NCI-H748 (cell line): Measurements from ENCODE around the gene XIST.
"Not testable (repeated sequence)": the region's sequence is repeated elsewhere in the genome, so short reads cannot be mapped to it uniquely, and the experiment has no call there.

ENCODE experiments used
- DNase-seq: peaks from one replicate; lab custom pipeline; 2025; ENCODE audit not compliant: unreplicated experiment; lab: John Stamatoyannopoulos, UW

Gene XIST

DNA sequence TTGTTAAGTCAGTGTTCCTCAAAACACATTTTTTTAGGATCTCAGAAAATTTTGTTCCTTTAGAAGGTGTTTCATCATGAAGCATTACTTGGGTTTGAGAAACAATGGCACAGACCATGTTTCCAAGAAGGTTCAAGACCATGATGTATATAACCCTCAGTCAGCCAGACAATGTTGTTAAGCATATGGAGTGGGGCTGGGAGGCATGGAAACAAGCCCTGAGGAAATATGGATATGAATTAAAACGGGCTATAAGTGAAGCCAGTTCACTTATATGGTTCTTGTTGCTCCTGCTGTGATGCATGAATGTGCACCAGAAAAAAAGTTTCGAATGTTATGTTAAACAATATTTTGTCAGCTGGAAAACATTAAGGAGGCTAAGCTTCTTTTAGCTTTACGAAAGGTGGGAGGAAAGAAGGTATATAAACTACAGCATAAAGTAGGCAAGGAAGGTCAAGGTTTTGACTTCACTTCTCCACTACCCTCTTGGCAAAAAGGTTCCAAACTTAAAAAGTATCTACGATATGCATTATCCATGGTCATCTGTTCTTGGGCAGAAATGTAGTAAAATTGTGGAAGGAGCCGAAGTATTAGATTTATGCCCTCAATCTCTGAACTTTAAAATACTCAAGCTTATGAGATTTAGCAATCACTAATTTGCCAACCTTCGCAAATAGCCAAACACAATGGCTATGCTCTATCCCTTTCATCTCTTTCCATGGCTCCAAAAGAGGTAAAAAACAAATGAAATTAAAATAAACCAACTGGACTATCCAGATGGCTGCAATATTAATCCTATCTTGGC lies 12.2 kb downstream of the XIST start:
- no peak for DNase-seq

DNA sequence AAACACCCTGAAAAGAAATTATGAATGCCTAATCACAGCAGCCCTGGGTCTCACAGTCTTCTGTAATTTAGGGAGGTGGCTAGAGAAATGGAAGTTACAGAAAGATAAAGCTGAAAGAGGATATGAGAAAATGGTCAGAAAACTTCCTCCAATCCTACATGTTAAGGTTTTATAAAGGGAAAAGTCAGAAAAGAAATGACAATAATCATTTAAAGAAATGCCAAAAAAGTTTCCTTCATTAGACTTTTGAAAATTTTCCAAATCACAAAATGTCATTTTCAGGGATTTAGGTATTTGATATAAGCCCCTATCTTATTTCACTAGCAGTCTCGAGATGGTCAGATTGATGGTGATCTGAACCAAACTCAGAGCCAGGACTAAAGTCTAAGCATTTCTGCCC lies 13.4 kb downstream of the XIST start:
- no peak for DNase-seq

DNA sequence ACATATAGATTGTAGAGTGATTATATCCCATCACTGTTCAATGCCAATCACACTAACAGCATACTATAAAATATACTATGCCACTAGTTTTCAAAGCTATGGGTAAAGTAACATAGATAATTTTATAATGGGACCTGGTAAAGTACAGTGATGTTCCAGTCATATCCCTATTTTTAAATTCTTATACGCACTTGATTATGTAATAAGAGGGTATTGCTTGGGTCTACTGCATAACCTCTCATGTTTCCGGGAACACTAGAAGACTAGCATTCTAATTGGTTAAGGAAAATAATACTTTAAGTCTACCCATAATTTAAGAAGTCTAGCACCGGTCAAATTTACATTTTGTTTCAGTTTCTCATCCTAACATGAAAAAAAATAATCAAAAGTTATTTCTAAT lies 14.4 kb downstream of the XIST start:
- DNase-seq, result no peak

DNA sequence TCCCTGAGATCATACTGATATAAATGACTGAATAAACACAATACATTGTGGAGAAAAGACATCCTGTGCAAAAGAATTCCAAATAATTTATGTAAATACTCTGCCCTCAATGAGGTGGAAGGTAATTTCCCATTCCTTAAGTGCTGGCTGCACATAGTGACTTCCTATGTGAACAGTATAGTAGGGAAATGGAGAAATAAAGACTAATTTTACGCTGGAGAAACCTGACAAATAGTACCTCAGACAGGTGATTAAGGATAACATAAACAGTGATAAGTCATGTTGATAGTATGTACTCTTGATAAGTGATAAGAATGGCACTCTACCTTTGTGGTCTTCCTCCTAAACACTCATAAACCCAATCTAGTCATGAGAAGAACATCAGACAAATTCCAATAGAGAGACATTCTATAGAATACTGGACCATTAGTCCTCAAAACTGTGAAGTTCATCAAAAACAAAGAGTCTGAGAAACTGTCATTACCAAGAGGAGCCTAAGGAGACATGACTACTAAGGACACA lies 15.5 kb downstream of the XIST start:
- DNase-seq, result no peak

DNA sequence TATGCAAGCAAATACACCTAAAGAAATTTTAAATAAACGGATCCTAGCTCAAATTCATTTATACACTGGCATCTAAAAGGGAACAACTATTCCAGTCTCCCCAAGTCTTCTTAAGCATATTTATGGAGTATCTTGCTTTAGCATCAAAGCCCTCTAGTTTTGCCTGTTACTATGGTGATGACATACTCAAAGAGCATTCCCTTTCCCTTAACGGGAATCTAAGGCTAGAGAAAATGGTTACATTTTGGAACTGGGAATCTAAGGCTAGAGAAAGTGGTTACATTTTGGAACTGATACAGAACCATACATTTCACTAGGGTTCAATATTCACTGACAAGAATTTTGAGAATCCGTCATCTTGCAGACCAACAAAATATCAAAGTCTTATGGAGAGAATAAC lies 18.3 kb downstream of the XIST start:
- no peak for DNase-seq

DNA sequence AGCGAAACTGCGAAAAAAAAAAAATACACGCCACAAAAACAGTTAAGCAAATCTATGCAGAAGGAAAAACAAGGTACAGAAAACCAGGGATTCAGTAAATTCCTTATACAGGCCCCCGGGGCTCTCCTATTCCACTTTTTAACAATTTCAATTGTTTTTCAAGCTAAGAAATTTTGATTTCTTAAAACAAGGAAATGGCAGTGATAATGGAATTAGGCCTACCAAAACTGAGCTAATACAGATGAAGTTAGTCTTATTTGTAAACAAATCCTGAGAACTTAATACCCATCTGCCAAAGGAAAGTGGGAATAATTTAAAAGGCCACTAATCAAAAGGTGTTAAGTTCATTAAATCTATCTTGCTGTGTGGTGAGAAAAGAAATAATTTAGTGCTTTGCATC lies 20.2 kb downstream of the XIST start:
- DNase-seq, result no peak

DNA sequence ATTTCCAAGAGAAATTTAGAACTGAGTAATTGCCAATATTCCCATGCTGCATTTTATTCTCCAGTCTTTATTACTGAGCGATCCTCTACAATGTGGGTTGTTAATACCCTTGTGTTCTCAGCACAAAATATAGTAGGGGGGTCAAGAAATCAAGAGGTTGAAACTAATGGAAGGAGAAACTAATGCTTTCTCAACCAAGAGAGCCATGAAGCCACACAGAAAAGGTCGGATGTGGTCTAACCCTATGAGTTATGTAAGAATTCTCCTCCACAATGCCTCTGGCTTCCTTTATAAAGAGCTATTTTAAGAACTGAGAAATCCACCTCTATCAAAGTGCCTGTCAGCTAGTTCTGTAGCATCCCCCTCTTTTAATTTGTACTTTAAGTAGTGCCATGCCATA lies 21.0 kb downstream of the XIST start:
- no peak for DNase-seq

DNA sequence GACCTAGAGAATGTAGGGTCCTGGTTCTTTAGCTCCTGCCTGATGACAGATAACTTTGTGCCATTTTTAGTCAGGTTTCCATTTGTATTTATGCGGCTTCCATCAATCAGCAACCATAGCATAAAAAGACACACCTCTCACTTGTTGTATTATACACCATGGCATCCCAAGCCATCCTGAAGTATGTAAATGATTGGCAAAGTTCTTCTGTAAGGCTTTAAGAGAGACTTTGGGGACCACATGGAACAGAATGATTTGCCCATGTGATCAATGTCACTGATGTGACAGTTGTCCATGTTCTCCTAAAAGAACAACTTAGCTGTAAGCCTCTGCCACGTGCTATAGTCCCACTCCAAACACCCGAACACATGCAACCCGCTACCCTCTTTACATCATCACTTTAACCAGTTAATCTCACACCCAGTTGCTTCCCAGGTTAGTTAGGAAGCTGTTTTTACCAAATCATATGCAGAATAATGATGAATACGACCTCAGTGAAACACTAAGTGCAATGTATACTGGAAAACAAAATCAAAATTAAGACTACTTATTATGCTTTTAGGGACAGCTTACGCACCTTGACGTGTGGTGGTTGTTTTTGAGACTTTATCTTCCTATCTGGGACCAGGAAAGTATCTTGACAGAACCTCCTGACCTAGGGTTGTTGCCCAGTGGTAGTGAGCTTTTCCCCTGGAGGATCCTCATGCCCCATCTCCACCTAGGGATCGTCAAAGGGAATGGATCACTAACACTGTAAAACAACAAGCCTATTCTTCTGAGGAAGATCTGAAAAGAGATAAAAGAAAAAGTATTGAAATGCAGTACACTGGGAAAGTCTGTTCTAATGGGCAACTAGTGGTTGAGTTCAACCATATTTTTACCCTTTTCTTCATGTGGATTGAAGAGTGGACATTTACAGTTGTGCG lies 21.8 kb downstream of the XIST start:
- DNase-seq, result no peak

DNA sequence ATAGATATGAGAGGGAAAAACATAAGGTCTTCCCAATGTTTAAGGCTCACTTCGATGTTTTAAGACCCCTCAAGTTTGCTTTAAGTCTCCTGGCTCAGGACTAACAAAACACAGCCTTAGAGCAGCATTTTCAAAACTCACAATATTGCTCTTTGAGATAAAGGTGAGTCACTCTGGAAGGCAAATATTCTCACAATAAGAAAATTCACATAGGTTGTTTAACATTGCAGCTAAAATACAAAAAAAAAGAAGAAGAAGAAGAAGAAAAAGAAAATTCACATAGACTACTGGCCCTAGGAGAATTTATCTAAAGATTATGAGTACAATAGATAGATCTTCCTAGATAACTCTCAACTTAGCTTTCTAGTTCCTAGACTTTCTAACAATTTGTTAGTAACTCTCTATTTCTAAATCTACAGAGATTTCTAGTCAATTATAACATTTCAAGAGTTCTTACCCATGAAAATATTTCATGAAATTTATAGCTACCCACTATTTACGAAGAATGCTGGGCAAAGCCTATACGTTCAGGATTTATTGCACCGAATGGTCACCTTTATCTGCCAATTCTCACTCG lies 22.5 kb downstream of the XIST start:
- DNase-seq, result no peak

DNA sequence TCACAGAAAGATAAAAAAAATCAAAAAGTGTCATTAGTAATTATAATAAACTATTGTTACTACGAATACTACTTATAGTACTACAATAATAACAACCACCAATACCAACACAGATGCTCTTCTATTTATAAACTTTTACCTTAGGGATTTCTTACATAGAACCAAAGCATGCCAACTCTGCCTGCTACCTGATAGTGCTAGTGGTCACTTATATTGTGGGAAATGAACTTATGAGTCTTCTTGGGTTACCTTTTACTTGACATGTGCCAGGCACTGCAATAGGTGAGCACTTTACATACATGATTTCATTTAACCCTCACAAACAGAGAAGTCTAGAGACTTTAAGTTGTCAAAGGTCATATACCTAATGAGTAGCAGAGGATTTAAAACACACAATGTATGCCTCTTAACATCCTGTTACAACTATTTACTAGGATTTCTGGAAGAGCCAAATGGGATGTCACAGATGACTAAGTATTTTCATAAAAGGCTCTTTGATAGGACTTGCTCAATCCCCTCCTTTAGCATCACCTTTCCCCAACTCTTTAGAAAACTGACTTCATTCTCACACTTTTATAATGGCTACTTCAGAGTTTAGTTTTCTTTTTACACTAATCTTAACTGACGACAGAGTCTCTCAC lies 24.3 kb downstream of the XIST start:
- DNase-seq, result no peak

DNA sequence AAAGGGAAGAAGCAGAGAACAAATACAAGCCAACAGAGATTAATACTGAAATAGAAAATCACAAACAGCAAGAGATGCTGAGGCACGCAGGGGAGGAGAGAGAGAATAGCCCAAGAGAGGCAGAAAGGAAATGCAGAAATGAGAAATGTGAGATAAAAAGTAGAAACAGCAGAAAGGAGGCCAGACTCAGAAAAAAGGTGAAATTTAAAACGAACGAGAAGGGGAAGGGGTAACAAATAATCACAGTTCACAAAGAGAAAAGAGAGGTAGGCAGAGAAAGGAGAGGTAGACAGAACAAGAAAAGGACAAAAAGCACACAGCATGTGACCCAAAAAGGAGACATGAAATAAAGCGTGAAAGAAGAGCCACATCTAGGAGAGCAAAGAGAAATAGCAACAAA lies 25.1 kb downstream of the XIST start:
- DNase-seq, result no peak

DNA sequence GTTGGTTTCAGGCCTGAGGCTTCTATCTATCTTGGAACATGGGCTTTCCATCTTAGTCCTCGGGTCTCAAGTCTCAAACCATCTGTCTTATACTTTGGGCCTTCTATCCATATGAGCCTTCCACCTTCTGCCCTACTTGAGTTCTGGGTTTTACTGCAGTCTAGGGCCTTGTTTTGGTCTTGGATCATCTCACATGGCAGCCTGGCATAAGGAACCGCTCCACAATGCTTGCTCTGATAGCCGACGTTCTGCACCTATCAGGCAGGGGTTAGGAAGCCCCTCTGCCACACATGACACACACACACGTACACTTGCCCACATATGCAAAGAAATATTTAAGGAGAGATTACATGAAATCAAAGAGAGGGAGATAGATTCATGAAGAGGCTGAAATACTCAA lies 25.5 kb downstream of the XIST start:
- DNase-seq, result no peak

DNA sequence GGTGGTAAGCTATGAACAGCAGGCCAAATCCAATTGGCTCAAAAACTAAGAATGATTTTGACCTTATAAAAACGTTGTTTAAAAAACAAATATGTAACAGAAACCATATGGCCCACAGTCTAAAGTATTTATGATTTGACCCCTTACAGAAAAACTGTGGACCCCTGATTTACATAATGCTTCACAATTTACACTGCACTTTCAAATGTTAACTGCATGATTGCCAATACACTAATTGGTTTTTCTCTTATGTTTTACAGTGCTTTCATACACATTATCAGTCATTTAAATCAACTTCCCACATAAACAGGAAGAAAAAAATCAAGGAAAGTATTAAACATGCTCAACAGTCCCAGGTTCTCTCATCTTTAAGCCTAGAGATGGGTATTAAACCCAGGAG lies 26.9 kb downstream of the XIST start:
- DNase-seq, result no peak

DNA sequence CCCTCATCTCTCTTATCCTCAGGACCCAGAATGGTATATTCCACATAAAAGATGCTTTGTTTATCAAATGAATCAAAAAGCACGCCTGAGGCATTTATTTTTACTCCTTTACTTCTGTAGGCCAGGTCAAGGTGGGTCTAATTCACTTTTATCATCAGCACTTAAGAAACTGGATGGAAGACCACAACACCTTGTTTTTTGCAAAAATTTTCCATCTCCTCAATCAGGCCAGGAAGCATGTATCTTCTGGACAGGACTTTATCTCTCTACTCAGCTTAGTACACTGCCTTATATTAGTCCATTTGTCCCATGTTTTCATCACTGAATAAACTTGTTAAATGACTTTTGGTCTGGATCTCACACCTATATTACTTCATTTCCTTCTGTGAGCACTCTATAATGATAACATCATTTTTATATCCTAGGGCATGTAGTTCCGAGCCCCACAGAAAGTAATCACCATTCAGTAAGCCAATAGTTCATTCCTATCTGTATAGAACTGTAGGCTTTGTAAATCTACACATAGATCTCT lies 29.0 kb downstream of the XIST start:
- no peak for DNase-seq

DNA sequence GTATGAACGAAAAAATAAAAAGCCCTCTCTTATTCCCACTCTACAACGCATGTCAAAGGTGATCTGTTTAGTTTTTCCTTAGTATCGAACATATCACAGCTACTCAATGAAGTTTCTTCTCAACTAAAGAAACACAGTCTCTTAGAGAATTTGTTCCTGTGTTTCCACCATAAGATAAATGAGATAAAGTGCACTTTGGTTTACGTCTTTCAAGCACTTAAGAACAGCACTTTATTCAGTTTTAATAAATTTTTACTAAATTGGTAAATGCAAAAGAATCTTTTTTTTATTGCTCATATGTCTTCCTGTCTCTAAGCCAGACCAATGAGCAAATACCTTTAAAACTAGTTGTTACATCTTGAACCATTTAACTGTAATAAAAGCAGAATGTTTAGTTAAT lies 29.7 kb downstream of the XIST start:
- no peak for DNase-seq

DNA sequence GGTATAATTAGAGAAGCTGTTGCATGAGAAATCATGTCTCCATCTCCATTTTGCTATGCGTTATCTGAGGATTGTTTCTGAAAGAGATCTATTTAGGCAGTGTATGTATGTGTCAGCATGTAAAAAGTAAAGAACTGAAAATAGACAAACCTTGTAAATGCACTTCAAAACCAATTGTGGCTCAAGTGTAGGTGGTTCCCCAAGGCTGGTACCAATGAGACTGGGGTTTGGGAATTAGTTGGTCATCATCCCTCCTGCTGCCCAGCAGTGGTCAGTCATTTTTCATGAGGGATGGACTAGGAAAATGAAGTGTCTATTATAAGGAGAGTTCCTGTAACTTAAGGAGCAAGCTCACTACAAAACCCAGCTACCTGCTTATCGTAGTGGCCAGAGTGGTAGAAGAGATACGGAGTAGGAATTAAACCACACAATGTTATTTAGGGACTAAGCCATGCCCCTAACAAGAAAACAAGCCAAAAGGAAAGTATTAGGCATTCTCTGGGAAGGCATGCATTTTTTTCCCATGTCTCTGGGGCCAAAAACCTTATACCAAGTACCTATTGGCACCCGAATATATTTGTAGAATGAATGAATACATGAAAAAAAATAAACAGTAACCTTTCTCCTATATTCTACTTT lies 30.5 kb downstream of the XIST start:
- no peak for DNase-seq

DNA sequence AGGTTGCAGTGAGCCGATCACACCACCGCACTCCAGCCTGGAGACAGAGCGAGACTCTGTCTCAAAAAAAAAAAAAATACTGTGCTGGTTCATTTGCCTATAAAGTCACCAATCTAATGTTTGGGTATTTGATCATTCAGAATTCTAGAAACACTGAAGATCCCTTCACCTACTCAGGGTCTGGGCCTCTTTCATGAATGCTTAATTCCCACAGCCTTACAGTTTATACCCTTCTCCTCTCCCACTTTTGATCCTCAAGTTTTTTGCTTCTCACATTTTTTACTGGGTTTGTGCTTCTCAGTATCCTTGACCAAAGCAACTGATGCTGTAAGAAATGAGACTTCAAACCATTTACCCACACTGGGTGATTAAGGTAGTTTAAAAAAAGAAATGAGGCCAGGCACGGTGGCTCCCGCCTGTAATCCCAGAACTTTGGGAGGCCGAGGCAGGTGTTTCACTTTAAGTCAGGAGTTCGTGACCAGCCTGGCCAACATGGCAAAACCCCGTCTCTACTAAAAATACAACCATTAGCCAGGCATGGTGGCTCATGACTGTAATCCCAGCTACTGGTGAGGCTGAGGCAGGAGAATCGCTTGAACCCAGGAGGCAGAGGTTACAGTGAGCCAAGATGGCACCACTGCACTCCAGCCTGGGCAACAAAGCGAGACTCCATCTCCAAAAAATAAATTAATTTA lies 32.5 kb downstream of the XIST start:
- not testable (repeated sequence) for DNase-seq

DNA sequence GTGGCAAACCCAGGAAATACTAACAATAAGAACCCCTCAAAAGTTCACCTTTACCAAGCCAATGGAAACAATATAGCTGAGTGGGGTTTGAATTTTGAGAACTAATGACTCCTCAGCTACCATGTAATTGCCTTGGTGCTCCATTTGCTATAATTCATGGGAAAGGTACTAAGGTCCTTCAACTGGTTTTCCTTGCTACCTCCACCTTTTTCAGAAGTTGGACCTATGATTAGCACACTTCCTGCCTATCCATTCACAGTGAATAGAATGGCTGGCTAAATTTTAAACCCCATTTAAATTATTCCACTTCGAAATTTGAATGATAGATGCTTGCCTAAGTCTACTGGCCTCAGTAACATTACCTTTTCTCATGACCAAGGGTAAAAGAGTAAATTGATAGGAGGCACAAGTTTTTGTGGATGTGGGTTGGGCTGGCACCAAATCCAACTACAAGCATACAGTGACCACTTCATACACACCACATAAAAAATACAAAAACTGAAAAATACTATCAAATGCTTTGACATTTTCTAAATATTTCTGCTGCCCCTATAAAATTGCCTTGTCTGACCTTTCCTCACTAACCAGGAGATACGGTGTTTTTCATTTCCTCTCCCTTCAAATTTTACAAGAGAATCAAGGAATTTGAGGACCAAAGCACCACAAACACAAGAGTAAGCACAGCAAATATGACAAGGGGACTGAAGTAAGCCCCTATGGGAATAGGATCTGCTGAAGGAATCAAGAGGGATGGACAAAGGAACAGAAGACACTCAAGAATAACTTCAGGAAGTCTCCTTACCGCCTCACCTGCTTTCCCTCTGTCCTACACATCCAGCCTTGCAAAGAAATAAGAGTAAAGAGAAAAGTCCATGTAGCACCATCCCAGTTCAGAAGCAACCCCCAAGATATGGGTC lies 34.1 kb downstream of the XIST start:
- DNase-seq, result no peak
